Astrocyte (in vitro differentiated cells and primary cell): ENCODE measurements around the gene WDR86. TPM values are rescaled to one million over a fixed set of nuclear protein-coding genes. Genes with fewer than 3 reads are reported as not detected.

Experiments used
- DNase-seq: peaks from one replicate; pipeline ENCODE4 v3.0.0-alpha.2; 2010; ENCODE audit warnings: low read depth
- FAIRE-seq: peaks from 2 replicates; lab custom pipeline; 2011; peaks lifted over from hg19 to GRCh38; lab: Jason Lieb, UNC
- H2AFZ ChIP-seq: 2 replicates; pipeline ENCODE4 v1.6.0; 2012; ENCODE audit warnings: low read depth, low read length, inconsistent platforms
- H3K27ac ChIP-seq: 2 replicates; pipeline ENCODE4 v1.5.1; 2011; ENCODE audit warnings: low read depth, low read length, inconsistent platforms
- H3K27me3 ChIP-seq: 2 replicates; pipeline ENCODE4 v1.6.0; 2011; ENCODE audit warnings: low read length, inconsistent platforms; ENCODE audit not compliant: insufficient read depth
- H3K36me3 ChIP-seq: 2 replicates; pipeline ENCODE4 v1.5.1; 2011; ENCODE audit warnings: low read length, inconsistent platforms; ENCODE audit not compliant: insufficient read depth
- H3K4me1 ChIP-seq: 2 replicates; pipeline ENCODE4 v1.5.1; 2011; ENCODE audit warnings: low read length, inconsistent platforms; ENCODE audit not compliant: insufficient read depth
- H3K4me2 ChIP-seq: 2 replicates; pipeline ENCODE4 v1.6.0; 2012; ENCODE audit warnings: low read length, inconsistent platforms
- H3K4me3 ChIP-seq: 2 replicates; pipeline ENCODE4 v1.5.1; 2011; ENCODE audit warnings: low read depth, mild to moderate bottlenecking, low read length, inconsistent platforms; ENCODE audit not compliant: insufficient read depth
- H3K79me2 ChIP-seq: 2 replicates; pipeline ENCODE4 v1.6.0; 2012; ENCODE audit warnings: mild to moderate bottlenecking, low read length, inconsistent platforms; ENCODE audit not compliant: insufficient read depth
- H3K9ac ChIP-seq: 2 replicates; pipeline ENCODE4 v1.6.0; 2012; ENCODE audit warnings: mild to moderate bottlenecking, low read length, inconsistent platforms
- H3K9me3 ChIP-seq: 2 replicates; pipeline ENCODE4 v1.5.1; 2012; ENCODE audit warnings: low read depth, mild to moderate bottlenecking, low read length, inconsistent platforms; ENCODE audit not compliant: insufficient read depth
- H4K20me1 ChIP-seq: 2 replicates; pipeline ENCODE4 v1.6.0; 2012; ENCODE audit warnings: low read length, inconsistent platforms; ENCODE audit not compliant: insufficient read depth
- H3K27ac Mint-ChIP-seq: one replicate; pipeline ENCODE4 v1.8.0; 2021; ENCODE audit warnings: mild to moderate bottlenecking, mixed read lengths; ENCODE audit not compliant: unreplicated experiment
- H3K27me3 Mint-ChIP-seq: one replicate; pipeline ENCODE4 v1.8.0; 2021; ENCODE audit warnings: low read depth, mixed read lengths; ENCODE audit not compliant: unreplicated experiment
- H3K36me3 Mint-ChIP-seq: one replicate; pipeline ENCODE4 v1.8.0; 2021; ENCODE audit warnings: low read depth, mixed read lengths; ENCODE audit not compliant: unreplicated experiment
- H3K4me1 Mint-ChIP-seq: one replicate; pipeline ENCODE4 v1.8.0; 2021; ENCODE audit warnings: low read depth, mixed read lengths; ENCODE audit not compliant: unreplicated experiment
- H3K4me3 Mint-ChIP-seq: one replicate; pipeline ENCODE4 v1.8.0; 2021; ENCODE audit warnings: mild to moderate bottlenecking, moderate library complexity, mixed read lengths; ENCODE audit not compliant: unreplicated experiment
- H3K9me3 Mint-ChIP-seq: one replicate; pipeline ENCODE4 v1.8.0; 2021; ENCODE audit warnings: mild to moderate bottlenecking, mixed read lengths; ENCODE audit not compliant: unreplicated experiment
- CTCF ChIP-seq: IDR thresholded peaks from 2 replicates; pipeline ENCODE4 v1.5.1; 2011; ENCODE audit warnings: low read depth, mild to moderate bottlenecking, inconsistent platforms, low read length, moderate library complexity; ENCODE audit not compliant: insufficient read depth
- EZH2 ChIP-seq: IDR thresholded peaks from 2 replicates; pipeline ENCODE4 v1.6.1; 2012; ENCODE audit warnings: mild to moderate bottlenecking, low read length, inconsistent platforms; ENCODE audit not compliant: insufficient read depth
- total RNA-seq: library from RNA; stranded (reverse); gene quantifications from 2 replicates; pipeline ENCODE4 v1.2.1, GENCODE V29; 2021

WDR86 gene
- total RNA-seq, 1 donor from 2014 or later, result 3.6 TPM

GRCh38 chr7:151438864-151439601, 29.2 kb upstream of the WDR86 start:
- Histone ChIP-seq H3K9me3 (no peaks in the 10 kb centered on the region), H4K20me1 (no peaks in the 10 kb centered on the region), H3K27me3 (peaks cover 8% of the 10 kb centered on the region), H3K4me3 (no peak overlapping the region), H3K79me2 (no peaks in the 10 kb centered on the region), H2AFZ (no peak overlapping the region), H3K9ac (no peak overlapping the region), H3K36me3 (no peaks in the 10 kb centered on the region), H3K4me2 (peak overlapping the region; percentile 78), H3K4me1 (peaks cover 11% of the 10 kb centered on the region), H3K27ac (no peak overlapping the region)
- no peak for TF ChIP-seq EZH2
- TF ChIP-seq CTCF, result no peak
- peaks cover 2% of the 10 kb centered on the region for H3K36me3 Mint-ChIP-seq
- DNase-seq (no peak), FAIRE-seq (no peak)
- peaks cover 12% of the 10 kb centered on the region for H3K4me1 Mint-ChIP-seq
- no peak overlapping the region for H3K4me3 Mint-ChIP-seq
- no peak overlapping the region for H3K27ac Mint-ChIP-seq
- H3K9me3 Mint-ChIP-seq, result peaks cover 3% of the 10 kb centered on the region
- H3K27me3 Mint-ChIP-seq, result peaks cover 48% of the 10 kb centered on the region

GRCh38 chr7:151437866-151438516, 28.2 kb upstream of the WDR86 start:
- Histone ChIP-seq H3K4me1 (peaks cover 11% of the 10 kb centered on the region), H3K4me3 (no peak overlapping the region), H3K79me2 (no peaks in the 10 kb centered on the region), H3K9ac (no peak overlapping the region), H2AFZ (no peak overlapping the region), H3K27me3 (peaks cover 8% of the 10 kb centered on the region), H3K9me3 (no peaks in the 10 kb centered on the region), H3K27ac (no peak overlapping the region), H3K36me3 (no peaks in the 10 kb centered on the region), H3K4me2 (no peak overlapping the region), H4K20me1 (no peaks in the 10 kb centered on the region)
- Mint-ChIP-seq H3K9me3 (peaks cover 3% of the 10 kb centered on the region), H3K4me3 (no peak overlapping the region), H3K4me1 (peaks cover 12% of the 10 kb centered on the region), H3K27ac (no peak overlapping the region), H3K27me3 (peaks cover 47% of the 10 kb centered on the region), H3K36me3 (peaks cover 2% of the 10 kb centered on the region)
- TF ChIP-seq CTCF (no peak), EZH2 (no peak)
- DNase-seq, result no peak
- FAIRE-seq, result no peak

GRCh38 chr7:151437159-151437553, 27.3 kb upstream of the WDR86 start:
- TF ChIP-seq CTCF (no peak), EZH2 (no peak)
- H3K27me3 ChIP-seq, result peaks cover 8% of the 10 kb centered on the region
- no peaks in the 10 kb centered on the region for H3K9me3 ChIP-seq
- DNase-seq (no peak), FAIRE-seq (no peak)
- Mint-ChIP-seq H3K27me3 (peaks cover 47% of the 10 kb centered on the region), H3K4me1 (peaks cover 12% of the 10 kb centered on the region), H3K9me3 (peaks cover 3% of the 10 kb centered on the region), H3K36me3 (peaks cover 2% of the 10 kb centered on the region), H3K4me3 (no peak overlapping the region), H3K27ac (no peak overlapping the region)
- H3K4me3 ChIP-seq, result no peak overlapping the region
- no peak overlapping the region for H3K9ac ChIP-seq
- peaks cover 11% of the 10 kb centered on the region for H3K4me1 ChIP-seq
- no peaks in the 10 kb centered on the region for H3K36me3 ChIP-seq
- H3K79me2 ChIP-seq, result no peaks in the 10 kb centered on the region
- H2AFZ ChIP-seq, result no peak overlapping the region
- H3K27ac ChIP-seq, result no peak overlapping the region
- H3K4me2 ChIP-seq, result no peak overlapping the region
- no peaks in the 10 kb centered on the region for H4K20me1 ChIP-seq
